Caki2 (cell line): ENCODE results near the gene GAGE12H. TPM values are rescaled to one million over a fixed set of nuclear protein-coding genes. Genes with fewer than 3 reads are reported as not detected.
"Not testable (repeated sequence)": the region's sequence is repeated elsewhere in the genome, so short reads cannot be mapped to it uniquely, and the experiment has no call there.

Experiments used
- DNase-seq: peaks from one replicate; pipeline ENCODE4 v3.0.0-alpha.2; 2015; ENCODE audit warnings: low read depth
- in situ Hi-C: cut with HindIII; loops from 2 replicates; pipeline ENCODE4 v1.10.0; 2016; ENCODE audit warnings: low sequenced_read_pairs, low pct_unique_long_range_greater_than_20kb, mixed read lengths
- total RNA-seq: library from RNA; depleted of rRNA; stranded (reverse); fragments of >200 nt; shearing (Covaris generic); gene quantifications from 2 replicates; pipeline ENCODE4 v1.2.3, GENCODE V29; 2014; ENCODE audit warnings: low replicate concordance; rRNA removed

GAGE12H gene, protein sequence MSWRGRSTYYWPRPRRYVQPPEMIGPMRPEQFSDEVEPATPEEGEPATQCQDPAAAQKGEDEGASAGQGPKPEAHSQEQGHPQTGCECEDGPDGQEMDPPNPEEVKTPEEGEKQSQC
- total RNA-seq: not detected in 2 replicates

DNA sequence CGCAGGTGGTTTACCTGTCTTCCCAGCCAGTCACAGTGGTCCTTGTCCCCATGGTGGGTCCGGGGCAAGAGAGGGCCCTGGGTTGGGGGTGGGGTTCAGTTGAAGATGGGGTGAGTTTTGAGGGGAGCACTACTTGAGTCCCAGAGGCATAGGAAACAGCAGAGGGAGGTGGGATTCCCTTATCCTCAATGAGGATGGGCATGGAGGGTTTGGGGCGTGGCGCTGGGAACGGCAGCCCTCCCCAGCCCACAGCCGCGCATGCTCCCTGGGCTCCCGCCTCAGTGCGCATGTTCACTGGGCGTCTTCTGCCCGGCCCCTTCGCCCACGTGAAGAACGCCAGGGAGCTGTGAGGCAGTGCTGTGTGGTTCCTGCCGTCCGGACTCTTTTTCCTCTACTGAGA is at the start of gene GAGE12H:
Gene GAGE12H (plus strand): TSS at position 301 of the 400 bp plus-strand sequence. CDS start 1,155 bp downstream, outside the sequence.
- in situ Hi-C loops, DNase-seq: not testable (repeated sequence)

DNA sequence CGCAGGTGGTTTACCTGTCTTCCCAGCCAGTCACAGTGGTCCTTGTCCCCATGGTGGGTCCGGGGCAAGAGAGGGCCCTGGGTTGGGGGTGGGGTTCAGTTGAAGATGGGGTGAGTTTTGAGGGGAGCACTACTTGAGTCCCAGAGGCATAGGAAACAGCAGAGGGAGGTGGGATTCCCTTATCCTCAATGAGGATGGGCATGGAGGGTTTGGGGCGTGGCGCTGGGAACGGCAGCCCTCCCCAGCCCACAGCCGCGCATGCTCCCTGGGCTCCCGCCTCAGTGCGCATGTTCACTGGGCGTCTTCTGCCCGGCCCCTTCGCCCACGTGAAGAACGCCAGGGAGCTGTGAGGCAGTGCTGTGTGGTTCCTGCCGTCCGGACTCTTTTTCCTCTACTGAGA is 47.9 kb upstream of the GAGE12H start, which contains the start of gene GAGE12C:
Gene GAGE12C (plus strand): TSS at position 301 of the 400 bp plus-strand sequence. CDS start 1,155 bp downstream, outside the sequence.
- in situ Hi-C loops: not testable (repeated sequence)

DNA sequence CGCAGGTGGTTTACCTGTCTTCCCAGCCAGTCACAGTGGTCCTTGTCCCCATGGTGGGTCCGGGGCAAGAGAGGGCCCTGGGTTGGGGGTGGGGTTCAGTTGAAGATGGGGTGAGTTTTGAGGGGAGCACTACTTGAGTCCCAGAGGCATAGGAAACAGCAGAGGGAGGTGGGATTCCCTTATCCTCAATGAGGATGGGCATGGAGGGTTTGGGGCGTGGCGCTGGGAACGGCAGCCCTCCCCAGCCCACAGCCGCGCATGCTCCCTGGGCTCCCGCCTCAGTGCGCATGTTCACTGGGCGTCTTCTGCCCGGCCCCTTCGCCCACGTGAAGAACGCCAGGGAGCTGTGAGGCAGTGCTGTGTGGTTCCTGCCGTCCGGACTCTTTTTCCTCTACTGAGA is 38.3 kb upstream of the GAGE12H start, which contains the start of gene GAGE12D:
Gene GAGE12D (plus strand): TSS at position 301 of the 400 bp plus-strand sequence. CDS start 1,155 bp downstream, outside the sequence.
- DNase-seq, in situ Hi-C loops: not testable (repeated sequence)

More for the DNA sequence above, 47.9 kb upstream of the GAGE12H start, which contains the start of gene GAGE12C:
- not testable (repeated sequence) for DNase-seq

DNA sequence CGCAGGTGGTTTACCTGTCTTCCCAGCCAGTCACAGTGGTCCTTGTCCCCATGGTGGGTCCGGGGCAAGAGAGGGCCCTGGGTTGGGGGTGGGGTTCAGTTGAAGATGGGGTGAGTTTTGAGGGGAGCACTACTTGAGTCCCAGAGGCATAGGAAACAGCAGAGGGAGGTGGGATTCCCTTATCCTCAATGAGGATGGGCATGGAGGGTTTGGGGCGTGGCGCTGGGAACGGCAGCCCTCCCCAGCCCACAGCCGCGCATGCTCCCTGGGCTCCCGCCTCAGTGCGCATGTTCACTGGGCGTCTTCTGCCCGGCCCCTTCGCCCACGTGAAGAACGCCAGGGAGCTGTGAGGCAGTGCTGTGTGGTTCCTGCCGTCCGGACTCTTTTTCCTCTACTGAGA is 28.8 kb upstream of the GAGE12H start, which contains the start of gene GAGE12E:
Gene GAGE12E (plus strand): TSS at position 301 of the 400 bp plus-strand sequence. CDS start 1,155 bp downstream, outside the sequence.
- DNase-seq, in situ Hi-C loops: not testable (repeated sequence)

DNA sequence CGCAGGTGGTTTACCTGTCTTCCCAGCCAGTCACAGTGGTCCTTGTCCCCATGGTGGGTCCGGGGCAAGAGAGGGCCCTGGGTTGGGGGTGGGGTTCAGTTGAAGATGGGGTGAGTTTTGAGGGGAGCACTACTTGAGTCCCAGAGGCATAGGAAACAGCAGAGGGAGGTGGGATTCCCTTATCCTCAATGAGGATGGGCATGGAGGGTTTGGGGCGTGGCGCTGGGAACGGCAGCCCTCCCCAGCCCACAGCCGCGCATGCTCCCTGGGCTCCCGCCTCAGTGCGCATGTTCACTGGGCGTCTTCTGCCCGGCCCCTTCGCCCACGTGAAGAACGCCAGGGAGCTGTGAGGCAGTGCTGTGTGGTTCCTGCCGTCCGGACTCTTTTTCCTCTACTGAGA is 19.2 kb upstream of the GAGE12H start, which contains the start of gene GAGE12F:
Gene GAGE12F (plus strand): TSS at position 301 of the 400 bp plus-strand sequence. CDS start 1,155 bp downstream, outside the sequence.
- in situ Hi-C loops, DNase-seq: not testable (repeated sequence)

DNA sequence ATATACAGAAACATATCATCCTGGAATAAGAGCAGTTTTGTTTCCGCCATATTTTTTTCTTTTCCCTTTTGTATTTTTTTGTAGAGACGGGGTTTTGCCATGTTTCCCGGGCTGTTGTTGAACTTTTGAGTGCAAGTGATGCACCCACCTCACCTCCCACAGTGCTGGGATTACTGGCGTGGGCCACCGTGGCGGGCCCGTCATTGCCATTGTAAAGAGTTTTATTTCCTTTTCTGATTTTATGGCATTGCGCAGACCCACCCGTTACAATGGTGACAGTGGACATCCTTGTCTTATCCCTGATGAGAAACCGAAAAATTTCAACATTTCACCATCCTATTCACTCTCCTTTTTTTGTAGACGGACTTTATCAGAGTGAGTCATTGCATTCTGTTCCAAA is 11.0 kb upstream of the GAGE12H start:
- DNase-seq, in situ Hi-C loops: not testable (repeated sequence)

DNA sequence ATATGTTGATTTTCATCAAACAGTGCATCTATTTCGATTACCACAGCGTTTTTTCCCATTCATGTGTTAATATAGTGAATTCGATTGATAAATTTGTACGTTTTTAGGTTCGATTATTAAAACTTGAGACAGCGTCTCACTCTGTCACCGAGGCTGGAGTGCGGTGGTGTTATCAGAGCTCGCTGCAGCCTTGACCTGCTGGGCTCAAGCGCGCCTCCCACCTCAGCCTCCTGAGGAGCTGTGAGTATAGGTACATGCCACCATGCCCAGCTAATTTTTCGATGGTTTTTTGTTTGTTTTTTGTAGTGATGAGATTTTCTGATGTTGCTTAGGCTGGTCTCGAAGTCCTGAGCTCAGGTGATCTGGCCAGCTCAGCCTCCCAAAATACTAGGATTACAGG is 10.6 kb upstream of the GAGE12H start:
- DNase-seq, in situ Hi-C loops: not testable (repeated sequence)

DNA sequence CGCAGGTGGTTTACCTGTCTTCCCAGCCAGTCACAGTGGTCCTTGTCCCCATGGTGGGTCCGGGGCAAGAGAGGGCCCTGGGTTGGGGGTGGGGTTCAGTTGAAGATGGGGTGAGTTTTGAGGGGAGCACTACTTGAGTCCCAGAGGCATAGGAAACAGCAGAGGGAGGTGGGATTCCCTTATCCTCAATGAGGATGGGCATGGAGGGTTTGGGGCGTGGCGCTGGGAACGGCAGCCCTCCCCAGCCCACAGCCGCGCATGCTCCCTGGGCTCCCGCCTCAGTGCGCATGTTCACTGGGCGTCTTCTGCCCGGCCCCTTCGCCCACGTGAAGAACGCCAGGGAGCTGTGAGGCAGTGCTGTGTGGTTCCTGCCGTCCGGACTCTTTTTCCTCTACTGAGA is 9.6 kb upstream of the GAGE12H start, which contains the start of gene GAGE12G:
Gene GAGE12G (plus strand): TSS at position 301 of the 400 bp plus-strand sequence. CDS start 1,155 bp downstream, outside the sequence.
- DNase-seq, in situ Hi-C loops: not testable (repeated sequence)

DNA sequence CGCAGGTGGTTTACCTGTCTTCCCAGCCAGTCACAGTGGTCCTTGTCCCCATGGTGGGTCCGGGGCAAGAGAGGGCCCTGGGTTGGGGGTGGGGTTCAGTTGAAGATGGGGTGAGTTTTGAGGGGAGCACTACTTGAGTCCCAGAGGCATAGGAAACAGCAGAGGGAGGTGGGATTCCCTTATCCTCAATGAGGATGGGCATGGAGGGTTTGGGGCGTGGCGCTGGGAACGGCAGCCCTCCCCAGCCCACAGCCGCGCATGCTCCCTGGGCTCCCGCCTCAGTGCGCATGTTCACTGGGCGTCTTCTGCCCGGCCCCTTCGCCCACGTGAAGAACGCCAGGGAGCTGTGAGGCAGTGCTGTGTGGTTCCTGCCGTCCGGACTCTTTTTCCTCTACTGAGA is 9.4 kb downstream of the GAGE12H start, which contains the start of gene GAGE2A:
Gene GAGE2A (plus strand): TSS at position 301 of the 400 bp plus-strand sequence. CDS start 1,155 bp downstream, outside the sequence.
- in situ Hi-C loops, DNase-seq: not testable (repeated sequence)

DNA sequence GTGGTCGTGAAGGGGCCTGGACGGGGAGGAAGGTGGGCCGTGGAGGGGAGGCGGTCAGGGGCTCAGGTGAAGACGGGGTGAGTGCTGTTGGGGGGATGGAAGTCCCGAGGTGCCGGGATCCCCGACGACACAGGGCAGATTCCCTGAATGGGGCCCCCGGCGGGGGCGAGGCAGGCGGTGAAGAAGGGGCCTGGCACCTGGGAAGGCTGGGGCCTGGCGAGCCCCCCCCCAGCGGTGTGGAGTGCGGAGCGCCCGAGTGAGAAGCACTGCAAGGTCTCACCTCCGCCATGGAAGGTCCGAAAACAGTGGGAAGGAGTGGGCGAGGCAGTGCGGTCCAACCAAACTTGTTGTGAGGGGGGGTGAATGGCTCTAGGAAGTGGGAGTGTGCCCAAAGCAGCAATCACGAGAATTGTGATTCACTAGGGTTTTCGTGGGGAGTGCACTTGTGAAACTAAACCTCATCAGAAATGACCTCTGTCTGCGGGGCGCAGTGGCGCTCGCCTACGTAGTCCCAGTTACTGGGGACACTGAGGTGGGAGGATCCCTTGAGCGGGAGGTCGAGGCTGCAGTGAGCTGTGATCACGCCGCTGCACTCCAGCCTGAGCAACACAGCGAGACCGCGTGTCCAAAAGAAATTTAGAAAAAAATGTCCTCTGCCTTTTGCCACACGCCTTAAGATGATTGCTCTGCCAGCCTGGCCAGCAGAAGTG is 10.2 kb downstream of the GAGE12H start:
- DNase-seq, in situ Hi-C loops: not testable (repeated sequence)

DNA sequence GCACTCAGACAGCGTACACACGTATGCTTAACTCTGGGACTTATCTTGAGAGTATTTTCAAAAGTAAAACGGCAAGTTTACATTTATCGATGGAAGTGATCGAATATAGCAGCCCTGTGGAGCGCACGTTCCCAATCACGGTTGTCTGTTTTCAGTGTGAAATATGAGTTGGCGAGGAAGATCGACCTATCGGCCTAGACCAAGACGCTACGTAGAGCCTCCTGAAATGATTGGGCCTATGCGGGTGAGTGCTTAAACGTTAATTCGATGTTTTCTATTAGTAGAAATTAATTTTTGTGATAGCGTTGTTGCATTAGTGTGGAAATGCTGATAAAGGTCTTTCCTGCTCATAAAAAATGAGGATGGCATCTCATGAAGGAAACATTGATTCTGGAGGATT is 10.7 kb downstream of the GAGE12H start:
- DNase-seq, in situ Hi-C loops: not testable (repeated sequence)

DNA sequence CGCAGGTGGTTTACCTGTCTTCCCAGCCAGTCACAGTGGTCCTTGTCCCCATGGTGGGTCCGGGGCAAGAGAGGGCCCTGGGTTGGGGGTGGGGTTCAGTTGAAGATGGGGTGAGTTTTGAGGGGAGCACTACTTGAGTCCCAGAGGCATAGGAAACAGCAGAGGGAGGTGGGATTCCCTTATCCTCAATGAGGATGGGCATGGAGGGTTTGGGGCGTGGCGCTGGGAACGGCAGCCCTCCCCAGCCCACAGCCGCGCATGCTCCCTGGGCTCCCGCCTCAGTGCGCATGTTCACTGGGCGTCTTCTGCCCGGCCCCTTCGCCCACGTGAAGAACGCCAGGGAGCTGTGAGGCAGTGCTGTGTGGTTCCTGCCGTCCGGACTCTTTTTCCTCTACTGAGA is 19.0 kb downstream of the GAGE12H start, which contains the start of gene GAGE1:
Gene GAGE1 (plus strand): TSS at position 301 of the 400 bp plus-strand sequence. CDS start 1,155 bp downstream, outside the sequence.
- in situ Hi-C loops, DNase-seq: not testable (repeated sequence)

DNA sequence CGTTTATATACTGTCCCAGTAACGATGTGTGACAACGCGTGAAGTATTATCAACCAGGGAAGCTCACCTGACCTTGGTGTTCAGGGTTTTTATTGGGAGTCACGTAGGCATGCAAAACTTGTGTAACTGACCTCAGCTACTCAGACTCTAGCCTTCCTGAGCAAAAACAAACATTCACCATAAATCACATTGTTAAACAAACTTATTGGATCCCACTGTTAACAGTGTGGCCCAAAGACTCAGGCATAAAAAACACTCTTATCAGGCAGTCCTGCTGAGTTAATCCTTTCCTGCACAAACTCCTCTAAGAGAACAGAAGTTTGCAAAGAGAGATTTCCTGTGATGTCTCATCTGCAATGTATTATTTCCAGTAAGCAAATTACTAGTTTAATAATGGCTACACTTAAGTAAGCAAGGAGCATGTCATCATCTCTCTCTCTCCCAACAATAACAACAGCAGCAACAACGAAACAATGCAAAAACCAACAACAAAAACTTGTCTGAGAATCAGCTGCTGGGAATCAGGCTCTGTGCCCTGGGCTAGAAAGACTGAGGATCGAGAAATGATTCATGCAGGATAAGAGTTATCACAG is 31.1 kb downstream of the GAGE12H start:
- DNase-seq: no peak
- in situ Hi-C loops: no loop called here

DNA sequence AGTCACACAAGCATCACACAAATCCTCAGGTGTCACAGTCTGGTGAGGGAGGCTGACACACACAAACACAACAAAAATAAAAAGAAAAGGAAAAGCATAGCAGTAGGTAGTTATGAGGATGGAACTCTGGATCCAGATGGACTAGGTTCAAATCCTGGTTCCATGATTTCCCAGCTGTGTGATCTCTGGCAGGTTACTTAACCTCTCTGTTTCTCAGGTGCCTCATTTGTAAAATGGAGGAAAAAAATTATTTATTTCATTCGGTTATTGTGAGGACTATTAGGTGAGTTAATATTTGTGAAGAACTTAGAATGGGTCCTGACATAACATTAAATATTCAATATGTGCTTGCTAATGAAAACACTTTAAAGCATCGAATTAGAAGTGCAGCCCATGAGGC is 38.8 kb downstream of the GAGE12H start:
- no peak for DNase-seq
- in situ Hi-C loops: no loop called here

DNA sequence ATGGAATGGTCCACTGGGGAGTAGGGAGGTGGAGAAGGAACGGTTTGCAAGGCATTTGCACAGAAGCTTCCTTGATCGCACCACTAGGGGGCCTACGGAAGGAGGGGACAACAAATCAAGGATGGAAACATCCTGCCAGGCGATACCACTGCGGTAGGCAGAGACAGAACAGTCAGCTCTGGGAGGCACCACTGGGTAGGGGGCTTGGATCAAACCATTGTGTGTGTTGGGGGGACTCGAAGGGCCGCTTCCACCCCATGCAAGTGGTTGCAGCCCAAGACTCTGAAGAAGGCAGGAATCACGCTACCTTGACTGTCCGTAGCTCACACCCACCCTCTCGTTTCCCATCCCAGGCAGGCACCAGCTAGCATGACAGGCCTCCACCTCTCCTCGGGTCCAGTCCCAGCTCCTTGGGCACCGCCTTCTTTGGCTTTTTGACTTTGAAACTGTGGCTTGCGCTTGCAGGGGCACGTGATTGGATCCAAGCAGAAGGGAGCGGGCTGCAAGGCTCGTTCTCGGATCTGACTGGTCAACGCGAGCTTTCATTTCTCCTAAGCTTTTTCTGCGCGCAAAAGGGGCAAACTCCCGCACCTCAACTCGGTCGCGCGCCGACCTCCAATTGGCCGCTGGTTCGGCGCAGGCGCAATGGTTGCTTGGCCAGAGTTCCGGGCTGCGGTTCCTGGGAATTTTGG is 47.5 kb downstream of the GAGE12H start:
- DNase-seq: no peak
- in situ Hi-C loops: no loop called here
